Keratinocyte (primary cell): ENCODE data around the gene PDE3A. TPM values are rescaled to one million over a fixed set of nuclear protein-coding genes. Genes with fewer than 3 reads are reported as not detected.
"Not testable (repeated sequence)": the region's sequence is repeated elsewhere in the genome, so short reads cannot be mapped to it uniquely, and the experiment has no call there.

Source experiments
- DNase-seq: peaks from one replicate; pipeline ENCODE4 v3.0.0-alpha.2; 2011; ENCODE audit warnings: low read depth, missing footprints, low spot score
- FAIRE-seq: peaks from 2 replicates; lab custom pipeline; 2011; peaks lifted over from hg19 to GRCh38; lab: Jason Lieb, UNC
- H2AFZ ChIP-seq: 2 replicates; pipeline ENCODE4 v1.6.0; 2012; ENCODE audit warnings: low read length, control low read depth, inconsistent platforms; ENCODE audit not compliant: control insufficient read depth
- H3K27ac ChIP-seq: 2 replicates; pipeline ENCODE4 v1.5.1; 2011; ENCODE audit warnings: low read length; ENCODE audit not compliant: control insufficient read depth, insufficient read depth
- H3K27me3 ChIP-seq: 3 replicates; pipeline ENCODE4 v1.6.0; 2011; ENCODE audit warnings: low read length; ENCODE audit not compliant: control insufficient read depth, insufficient read depth; ENCODE audit errors: extremely low read depth
- H3K36me3 ChIP-seq, 2 experiments: 2 replicates in 1 of 2; 3 replicates in 1 of 2; pipeline ENCODE4 v1.5.1; 2011; ENCODE audit warnings: low read length in 2 of 2, mild to moderate bottlenecking in 1 of 2; ENCODE audit not compliant: control insufficient read depth in 2 of 2, insufficient read depth in 2 of 2; ENCODE audit errors: extremely low read depth in 1 of 2
- H3K4me1 ChIP-seq: 3 replicates; pipeline ENCODE4 v1.5.1; 2011; ENCODE audit warnings: low read length; ENCODE audit not compliant: control insufficient read depth, insufficient read depth; ENCODE audit errors: extremely low read depth
- H3K4me2 ChIP-seq: 3 replicates; pipeline ENCODE4 v1.6.0; 2011; ENCODE audit warnings: low read depth, low read length; ENCODE audit not compliant: control insufficient read depth, insufficient read depth; ENCODE audit errors: extremely low read depth
- H3K4me3 ChIP-seq, 3 experiments: fragments of 200-600 bp in 1 of 3; sonication (generic) in 1 of 3; 2 replicates in 2 of 3; 3 replicates in 1 of 3; pipeline ENCODE4 v1.5.1; 2011 to 2016; ENCODE audit warnings: low read length in 3 of 3, mild to moderate bottlenecking in 3 of 3, control low read depth in 2 of 3, inconsistent platforms in 1 of 3, low read depth in 1 of 3, mixed read lengths in 1 of 3, mixed run types in 1 of 3, moderate library complexity in 1 of 3; ENCODE audit not compliant: control insufficient read depth in 2 of 3, insufficient read depth in 2 of 3; ENCODE audit errors: extremely low read depth in 1 of 3
- H3K79me2 ChIP-seq: 2 replicates; pipeline ENCODE4 v1.6.0; 2012; ENCODE audit warnings: low read length; ENCODE audit not compliant: control insufficient read depth, insufficient read depth
- H3K9ac ChIP-seq: 3 replicates; pipeline ENCODE4 v1.6.0; 2011; ENCODE audit warnings: low read length; ENCODE audit not compliant: control insufficient read depth, insufficient read depth; ENCODE audit errors: extremely low read depth
- H3K9me1 ChIP-seq: 3 replicates; pipeline ENCODE4 v1.6.0; 2011; ENCODE audit warnings: low read length; ENCODE audit not compliant: control insufficient read depth, insufficient read depth; ENCODE audit errors: extremely low read depth
- H3K9me3 ChIP-seq: 2 replicates; pipeline ENCODE4 v1.5.1; 2012; ENCODE audit warnings: low read depth, low read length; ENCODE audit not compliant: control insufficient read depth
- H4K20me1 ChIP-seq: 3 replicates; pipeline ENCODE4 v1.6.0; 2011; ENCODE audit warnings: low read length; ENCODE audit not compliant: control insufficient read depth, insufficient read depth; ENCODE audit errors: extremely low read depth
- CTCF ChIP-seq, 3 experiments: IDR thresholded peaks in 1 of 3; conservative IDR thresholded peaks in 1 of 3; optimal IDR thresholded peaks in 1 of 3; 2 replicates in 2 of 3; 3 replicates in 1 of 3; pipeline versions ENCODE3 to v1.5.1; 2011; ENCODE audit warnings: low read length in 3 of 3, mild to moderate bottlenecking in 3 of 3, moderate library complexity in 2 of 3, control low read depth in 1 of 3, inconsistent platforms in 1 of 3; ENCODE audit not compliant: insufficient read depth in 2 of 3; ENCODE audit errors: extremely low read depth in 1 of 3
- EZH2 ChIP-seq: IDR thresholded peaks from one replicate; pipeline ENCODE4 v1.6.1; 2012; ENCODE audit warnings: inconsistent platforms, mild to moderate bottlenecking, low read length, moderate library complexity
- dilution Hi-C: fragments of 300-500 bp; cut with MboI; formaldehyde crosslinking; loops from one replicate; pipeline ENCODE4 v1.7.0; 2020; ENCODE audit warnings: low sequenced_read_pairs; ENCODE audit not compliant: extremely low pct_ligation_motif_present
- polyA plus RNA-seq, 5 experiments: library from polyadenylated mRNA; depleted of rRNA in 3 of 5; stranded (reverse) in 3 of 5; stranded (forward) in 1 of 5; unstranded in 1 of 5; fragments of >200 nt; gene quantifications; 1 replicate in 1 of 5; 2 replicates in 3 of 5; 3 replicates in 1 of 5; pipeline versions ENCODE4 v1.2.1 to v1.2.3, GENCODE V29; 2011 to 2012; ENCODE audit warnings: missing spikeins in 2 of 5, low read depth in 1 of 5, low replicate concordance in 1 of 5

PDE3A gene
- polyA plus RNA-seq, 1 donor (not counting 4 experiments of a cell fraction or from before 2014, with no cell fraction given), result 0.01 TPM

- H3K9me3 ChIP-seq, result no peaks in the 10 kb centered on the region
- no peak overlapping the region for H2AFZ ChIP-seq
- H3K27ac ChIP-seq, result no peak overlapping the region
- H3K79me2 ChIP-seq, result no peaks in the 10 kb centered on the region
- no peaks in the 10 kb centered on the region for H3K27me3 ChIP-seq
- H3K4me3 ChIP-seq, result no peak overlapping the region
- no peak overlapping the region for H3K9ac ChIP-seq
- DNase-seq, result no peak
- no peaks in the 10 kb centered on the region for H4K20me1 ChIP-seq
- FAIRE-seq, result no peak
- no peak overlapping the region for H3K4me2 ChIP-seq
- H3K4me1 ChIP-seq, result no peaks in the 10 kb centered on the region
- TF ChIP-seq EZH2 (no peak), CTCF (optimal IDR thresholded peaks at IDR 0.05 in 1 of 3, IDR thresholded peaks at IDR 0.05 in 1 of 3, conservative IDR thresholded peaks at IDR 0.05 in 1 of 3; ENCODE audit: extremely low read depth in 1 of 3, insufficient read depth in 2 of 3, low read length in 3 of 3) (no peak)
- dilution Hi-C loops, result no loop called here
- no peaks in the 10 kb centered on the region for H3K9me1 ChIP-seq
- no peaks in the 10 kb centered on the region for H3K36me3 ChIP-seq
These were observed 13.8 kb downstream of the PDE3A start for GRCh38 chr12:20382117-20382516.

GRCh38 chr12:20383612-20384011 lies 15.3 kb downstream of the PDE3A start:
- Histone ChIP-seq H3K4me2 (no peak overlapping the region), H3K9ac (no peak overlapping the region), H2AFZ (no peak overlapping the region), H3K27ac (no peak overlapping the region), H3K36me3 (no peaks in the 10 kb centered on the region), H3K4me1 (no peaks in the 10 kb centered on the region), H4K20me1 (no peaks in the 10 kb centered on the region), H3K27me3 (no peaks in the 10 kb centered on the region), H3K9me3 (no peaks in the 10 kb centered on the region), H3K4me3 (no peak overlapping the region), H3K9me1 (no peaks in the 10 kb centered on the region), H3K79me2 (no peaks in the 10 kb centered on the region)
- no peak for DNase-seq
- TF ChIP-seq EZH2 (no peak), CTCF (optimal IDR thresholded peaks at IDR 0.05 in 1 of 3, IDR thresholded peaks at IDR 0.05 in 1 of 3, conservative IDR thresholded peaks at IDR 0.05 in 1 of 3; ENCODE audit: extremely low read depth in 1 of 3, insufficient read depth in 2 of 3, low read length in 3 of 3) (no peak)
- dilution Hi-C loops, result no loop called here
- FAIRE-seq, result no peak

- H3K27me3 ChIP-seq, H3K4me2 ChIP-seq, H3K27ac ChIP-seq, H3K36me3 ChIP-seq, dilution Hi-C loops, H2AFZ ChIP-seq, DNase-seq, H3K9me3 ChIP-seq, H3K9ac ChIP-seq, H3K79me2 ChIP-seq, FAIRE-seq, H4K20me1 ChIP-seq, H3K4me3 ChIP-seq, H3K9me1 ChIP-seq, H3K4me1 ChIP-seq: not testable (repeated sequence)
These were observed 16.5 kb downstream of the PDE3A start for GRCh38 chr12:20384836-20385235.
